Motor neuron (in vitro differentiated cells): Measurements from ENCODE around the gene NPBWR2. TPM values are rescaled to one million over a fixed set of nuclear protein-coding genes. Genes with fewer than 3 reads are reported as not detected.
A peak's percentile ranks its signal among the peaks of the same experiment; 100 is the strongest.

Experiments
- ATAC-seq, 8 experiments: fragments of 200-7000 bp; cut with Tn5 transposase; replicated peaks in 6 of 8; 2 replicates each; pipeline ENCODE4 v1.8.0; 2021; ENCODE audit warnings: mild to moderate bottlenecking in 8 of 8, moderate library complexity in 8 of 8
- H3K27ac ChIP-seq, 2 donors: fragments of 250-450 bp; sonication (Bioruptor Pico); 2 replicates each; pipeline ENCODE4 v1.9.0; 2021; ENCODE audit warnings: antibody characterized with exemption in 2 of 2, mild to moderate bottlenecking in 2 of 2, moderate library complexity in 1 of 2
- H3K4me1 ChIP-seq, 2 donors: fragments of 250-450 bp; sonication (Bioruptor Pico); replicated peaks in 1 of 2; 2 replicates each; pipeline ENCODE4 v1.6.1; 2021; ENCODE audit warnings: antibody characterized with exemption in 2 of 2, mild to moderate bottlenecking in 2 of 2, moderate library complexity in 1 of 2
- H3K4me3 ChIP-seq, 5 donors: fragments of 250-450 bp; sonication (Bioruptor Pico); 2 replicates each; pipeline ENCODE4 v1.9.0; 2021; ENCODE audit warnings: antibody characterized with exemption in 5 of 5, mild to moderate bottlenecking in 5 of 5, moderate library complexity in 4 of 5
- WGBS, 10 experiments: fragments of 450-650 bp; shearing (Covaris generic); methylation state at CpG; one replicate each; pipeline ENCODE4 v1.0.0; 2022; 5-methylcytosine and 5-hydroxymethylcytosine counted together
- in situ Hi-C, 9 experiments: fragments of 400-800 bp; cut with MboI; loops; one replicate each; pipeline ENCODE4 v1.15.0; 2021; ENCODE audit warnings: low sequenced_read_pairs in 9 of 9, low pct_unique_long_range_greater_than_20kb in 2 of 9; ENCODE audit not compliant: unreplicated experiment in 9 of 9
- total RNA-seq, 8 experiments: library from RNA; unstranded; fragments of 300-600 nt; gene quantifications; 2 replicates each; pipeline versions ENCODE4 v1.2.3 to v1.2.4, GENCODE V29; 2022

The NPBWR2 gene
- total RNA-seq = 1 to 10 TPM in 1 of 8 experiments, under 1 TPM in 3, not detected in 4; 0.11 to 1.3 (median 0.48) TPM

GRCh38 chr20:64106981-64107735 lies at the start of gene NPBWR2:
TSS of gene NPBWR2 (minus strand) at chr20:64107565. CDS start at chr20:64106831, 734 bp downstream.
- H3K4me3 ChIP-seq = peak within 1 kb of the TSS in 1 of 5 donors; percentile 23
- peaks cover 42 to 43% of the 10 kb centered on the region in 2 donors for H3K4me1 ChIP-seq
- H3K27ac ChIP-seq = no peak within 1 kb of the TSS
- in situ Hi-C loops = no loop called here
- 20 to 73% (median 40%) methylated on average over 1 to 7 of the region's 22 CpGs; no CpG with 5 or more reads in 5 of the 10 experiments for WGBS, 10 experiments
- peak; percentile 26 to 78 (median 68) for ATAC-seq

GRCh38 chr20:64156136-64156885 lies 48.9 kb upstream of the NPBWR2 start:
- ATAC-seq = peak in 6 of 8 experiments; percentile 1 to 39 (median 16)
- H3K4me3 ChIP-seq = no peak overlapping the region
- H3K4me1 ChIP-seq = peaks cover 61 to 83% of the 10 kb centered on the region in 2 donors
- H3K27ac ChIP-seq = peak overlapping the region; percentile 64 to 77
- 0 to 100% (median 39%) methylated on average over 1 to 7 of the region's 9 CpGs; no CpG with 5 or more reads in 5 of the 10 experiments for WGBS, 10 experiments
- in situ Hi-C loops = no loop called here

- peak in 5 of 8 experiments; percentile 49 to 62 (median 55) for ATAC-seq
- peaks cover 53 to 75% of the 10 kb centered on the region in 2 donors for H3K4me1 ChIP-seq
- no peak overlapping the region for H3K4me3 ChIP-seq
- H3K27ac ChIP-seq = peak overlapping the region; percentile 66 to 77
- WGBS, 10 experiments = 28 to 78% (median 64%) methylated on average over 3 to 14 of the region's 22 CpGs; no CpG with 5 or more reads in 3 of the 10 experiments
- in situ Hi-C loops = no loop called here
Observed at GRCh38 chr20:64155258-64156135, 48.1 kb upstream of the NPBWR2 start.

DNA sequence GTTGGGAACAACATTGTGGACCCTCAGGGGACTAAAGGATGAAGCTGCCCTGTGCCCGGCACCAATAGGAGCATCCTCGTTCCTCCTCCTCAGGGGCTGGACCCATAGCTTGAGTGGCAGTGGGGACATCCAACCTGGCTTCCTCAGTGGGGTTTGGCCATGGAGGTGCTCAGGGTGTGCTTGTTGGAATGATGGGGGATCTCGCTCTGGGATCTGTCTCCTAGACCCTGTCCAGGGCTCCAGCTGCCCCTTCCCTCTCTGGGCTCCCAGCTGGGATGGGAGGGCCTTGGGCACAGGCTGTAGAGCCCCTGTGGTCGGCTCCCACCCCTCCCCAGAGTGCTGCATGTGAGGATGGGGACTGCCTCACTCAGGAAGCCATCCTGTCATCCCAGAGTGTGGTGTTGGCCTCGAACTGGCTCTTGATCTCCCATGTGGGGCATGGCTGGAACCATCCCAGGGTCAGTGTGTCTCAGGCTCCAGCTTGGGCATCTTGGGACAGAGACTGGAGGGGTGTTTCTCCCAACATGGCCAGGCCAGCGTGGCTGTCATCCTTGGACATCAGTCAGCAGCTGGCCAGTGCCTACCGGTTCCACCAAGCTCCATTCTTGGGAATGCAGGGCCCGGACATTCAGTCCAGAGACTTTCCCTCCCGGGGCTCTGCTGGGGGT lies 47.4 kb upstream of the NPBWR2 start:
- in situ Hi-C loops = no loop called here
- H3K4me1 ChIP-seq = peaks cover 45 to 68% of the 10 kb centered on the region in 2 donors
- WGBS, 10 experiments = 2 to 70% (median 40%) methylated on average over 1 to 7 of the region's 9 CpGs; no CpG with 5 or more reads in 4 of the 10 experiments
- no peak for ATAC-seq
- peak overlapping the region; percentile 66 to 77 for H3K27ac ChIP-seq
- H3K4me3 ChIP-seq = no peak overlapping the region

- Histone ChIP-seq H3K27ac (peak overlapping the region in 1 of 2 donors; percentile 77), H3K4me3 (no peak overlapping the region)
- ATAC-seq = no peak
Observed at GRCh38 chr20:64153861-64154589, 46.7 kb upstream of the NPBWR2 start.

DNA sequence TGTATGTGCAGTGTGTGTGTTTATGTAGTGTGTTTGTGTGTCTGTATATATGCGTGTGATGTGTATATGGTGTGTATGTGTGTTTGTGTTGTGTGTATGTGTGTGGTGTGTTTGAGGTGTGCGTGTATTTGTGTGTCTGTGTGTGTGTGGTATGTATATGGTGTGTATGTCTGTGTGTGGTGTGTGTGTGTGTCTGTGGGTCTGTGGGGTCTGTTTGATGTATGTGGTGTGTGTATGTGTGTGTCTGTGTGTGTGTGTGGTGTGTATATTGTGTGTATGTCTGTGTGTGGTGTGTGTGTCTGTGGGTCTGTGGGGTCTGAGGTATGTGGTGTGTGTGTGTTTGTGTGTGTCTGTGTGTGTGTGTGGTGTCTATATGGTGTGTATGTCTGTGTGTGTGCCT lies 46.0 kb upstream of the NPBWR2 start:
- no peak for ATAC-seq
- no peak overlapping the region for H3K4me3 ChIP-seq
- in situ Hi-C loops = no loop called here
- H3K27ac ChIP-seq = no peak overlapping the region
- 0 to 100% (median 70%) methylated on average over 1 to 2 of the region's 2 CpGs; no CpG with 5 or more reads in 4 of the 10 experiments for WGBS, 10 experiments
- peaks cover 36 to 58% of the 10 kb centered on the region in 2 donors for H3K4me1 ChIP-seq

More at GRCh38 chr20:64153861-64154589, 46.7 kb upstream of the NPBWR2 start:
- WGBS, 10 experiments = 47 to 100% (median 86%) methylated on average over 2 to 9 of the region's 20 CpGs; no CpG with 5 or more reads in 5 of the 10 experiments
- H3K4me1 ChIP-seq = peaks cover 38 to 61% of the 10 kb centered on the region in 2 donors
- in situ Hi-C loops = no loop called here

DNA sequence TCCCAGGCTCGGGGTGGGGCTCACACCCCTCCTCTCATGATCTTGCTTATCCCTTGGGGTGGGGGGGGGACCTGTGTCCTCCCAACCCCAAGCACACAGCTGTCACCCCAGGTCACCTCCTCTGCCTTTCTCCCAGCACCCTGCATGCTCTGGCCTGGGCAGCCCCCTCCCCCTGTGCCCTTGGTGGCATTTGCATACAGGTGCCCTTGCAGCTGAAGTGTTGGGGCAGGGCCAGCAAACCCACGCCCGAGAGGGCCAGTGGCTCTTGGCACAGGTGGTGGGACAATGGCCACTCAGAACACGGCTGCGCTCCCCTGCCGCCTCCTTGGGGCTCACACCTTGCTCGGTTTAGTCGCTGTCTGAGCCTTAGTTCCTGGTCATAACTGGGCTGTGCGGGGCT lies 45.5 kb upstream of the NPBWR2 start:
- H3K4me3 ChIP-seq = no peak overlapping the region
- H3K4me1 ChIP-seq = peaks cover 36 to 58% of the 10 kb centered on the region in 2 donors
- no peak for ATAC-seq
- in situ Hi-C loops = no loop called here
- no peak overlapping the region for H3K27ac ChIP-seq
- 73% methylated on average over 3 of the region's 9 CpGs; no CpG with 5 or more reads in 9 of the 10 experiments for WGBS, 10 experiments

GRCh38 chr20:64151633-64152530 lies 44.5 kb upstream of the NPBWR2 start:
- WGBS, 10 experiments = 35 to 92% (median 52%) methylated on average over 1 to 20 of the region's 24 CpGs; no CpG with 5 or more reads in 3 of the 10 experiments
- Histone ChIP-seq H3K27ac (no peak overlapping the region), H3K4me3 (no peak overlapping the region), H3K4me1 (peaks cover 34 to 60% of the 10 kb centered on the region in 2 donors)
- in situ Hi-C loops = no loop called here
- ATAC-seq = peak in 2 of 8 experiments; percentile 6 to 31

DNA sequence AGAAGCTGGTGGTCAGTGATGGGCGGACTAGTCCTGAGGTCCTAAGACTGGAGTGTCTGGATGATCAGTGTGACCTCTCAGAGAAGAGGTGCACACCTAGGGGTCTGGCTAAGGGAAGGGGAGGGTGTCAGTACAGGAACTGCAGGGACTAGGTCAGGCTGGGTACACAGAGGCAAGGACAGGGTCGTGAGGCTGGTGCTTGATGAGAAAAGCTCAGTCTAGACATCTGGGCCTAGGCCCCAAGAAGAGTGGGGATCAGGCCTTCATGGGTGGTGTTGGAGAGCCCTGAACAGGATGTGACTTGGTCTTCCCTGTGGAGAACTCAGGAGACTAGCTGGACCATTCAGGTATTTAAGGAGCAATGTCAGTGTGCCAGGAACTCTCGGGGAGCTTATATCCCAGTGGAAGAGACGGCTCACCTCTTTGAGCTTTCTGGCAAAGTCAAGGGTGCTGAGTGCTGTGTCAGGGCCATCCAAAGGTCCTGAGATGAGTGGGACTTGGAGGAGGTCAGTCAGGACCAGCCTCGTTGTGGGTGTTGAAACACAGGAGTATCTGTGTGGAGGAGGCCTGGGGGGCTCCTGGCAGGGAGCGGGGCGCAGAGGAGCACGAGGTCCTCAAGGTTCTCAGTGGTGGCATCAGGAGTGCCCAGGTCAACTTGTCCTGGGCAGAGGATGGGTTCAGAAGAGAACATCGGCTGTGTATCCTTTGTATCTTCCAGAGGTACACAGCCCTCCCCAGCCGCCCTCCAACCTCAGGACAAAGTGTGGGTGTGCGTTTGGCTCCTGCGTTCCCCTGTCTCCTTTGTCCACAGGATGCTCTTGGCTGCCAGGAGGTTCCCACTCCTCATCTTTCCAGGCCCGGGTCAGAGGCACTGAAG lies 43.6 kb upstream of the NPBWR2 start:
- in situ Hi-C loops = no loop called here
- no peak for ATAC-seq
- H3K4me3 ChIP-seq = no peak overlapping the region
- 0 to 100% (median 65%) methylated on average over 1 to 8 of the region's 13 CpGs; no CpG with 5 or more reads in 3 of the 10 experiments for WGBS, 10 experiments
- no peak overlapping the region for H3K27ac ChIP-seq
- peaks cover 34 to 60% of the 10 kb centered on the region in 2 donors for H3K4me1 ChIP-seq
